ENCODE results near the gene NT5C3B.
"Not testable (repeated sequence)": the region's sequence is repeated elsewhere in the genome, so short reads cannot be mapped to it uniquely, and the experiment has no call there.

Gene NT5C3B

DNA sequence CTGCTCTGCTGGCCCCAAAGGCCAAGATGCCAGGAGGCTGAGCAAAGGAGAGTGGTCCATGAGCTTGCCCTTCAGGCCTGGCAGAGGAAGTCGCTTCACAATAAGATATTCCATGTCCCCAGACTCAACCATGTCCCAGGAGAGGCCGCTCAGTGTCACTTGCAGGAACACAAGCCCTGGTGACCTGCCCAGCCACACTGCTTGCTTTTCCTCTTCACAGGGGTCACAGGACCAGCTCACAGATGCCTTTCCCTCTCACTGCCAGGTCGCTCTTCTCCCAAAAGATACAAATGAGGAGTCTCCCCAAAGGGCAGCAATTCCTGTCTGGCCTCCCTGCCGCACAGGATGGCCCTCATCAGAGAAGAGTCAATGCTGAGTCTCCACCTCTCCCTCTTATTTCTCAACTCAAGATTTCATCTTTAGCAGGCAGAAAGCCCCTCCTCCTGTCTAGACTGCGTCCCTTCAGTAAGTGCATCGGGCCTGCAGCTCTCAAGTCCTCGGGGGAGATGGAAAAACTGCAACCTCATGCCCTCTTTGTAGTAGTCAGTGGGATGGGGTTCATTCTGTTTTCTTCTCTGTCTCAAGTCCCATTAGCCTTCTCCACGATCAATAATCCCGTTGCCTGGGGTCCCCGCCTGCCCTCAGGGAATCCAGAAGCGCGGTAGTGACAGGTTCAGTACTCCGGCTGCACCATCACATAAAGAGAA, 54.5 kb downstream of the NT5C3B start:
- DNase-seq: no peak

- no peak for DNase-seq
Measured at GRCh38 chr17:41779954-41780353, 56.1 kb downstream of the NT5C3B start.

DNA sequence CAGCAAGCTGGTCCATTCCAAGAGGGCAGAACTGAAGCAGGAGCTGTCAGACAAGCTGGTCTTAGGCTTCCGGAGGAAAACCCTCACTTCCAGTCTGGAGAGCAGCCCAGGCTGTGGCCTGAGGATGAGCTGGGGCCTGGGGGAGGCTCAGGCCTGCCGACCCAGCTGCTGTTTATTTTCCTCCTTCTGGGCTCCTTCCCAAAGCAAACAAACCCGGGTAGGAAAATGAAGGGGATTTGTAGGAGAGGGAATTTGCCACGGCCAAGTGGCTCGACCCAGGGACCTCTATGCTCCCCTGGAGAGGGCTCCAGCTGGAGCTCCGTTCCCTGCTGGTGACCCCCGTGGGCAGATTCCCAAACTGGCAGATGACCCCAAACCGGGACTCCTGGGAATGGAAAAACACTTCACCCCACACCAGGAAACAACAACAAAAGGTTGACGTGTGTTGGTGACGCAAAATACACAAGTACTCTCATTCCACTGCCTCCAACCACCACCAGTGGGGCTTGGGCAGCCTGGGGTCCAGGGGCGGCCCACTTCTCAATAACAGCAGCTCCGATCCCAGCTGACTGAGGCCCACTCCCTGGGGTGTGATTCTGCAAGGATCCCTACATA, 58.4 kb downstream of the NT5C3B start:
- peak; percentile 93 for DNase-seq

GRCh38 chr17:41777157-41777573, 58.9 kb downstream of the NT5C3B start:
- DNase-seq: no peak

- DNase-seq: not testable (repeated sequence)
Measured at GRCh38 chr17:41776262-41776900, 59.7 kb downstream of the NT5C3B start.

DNA sequence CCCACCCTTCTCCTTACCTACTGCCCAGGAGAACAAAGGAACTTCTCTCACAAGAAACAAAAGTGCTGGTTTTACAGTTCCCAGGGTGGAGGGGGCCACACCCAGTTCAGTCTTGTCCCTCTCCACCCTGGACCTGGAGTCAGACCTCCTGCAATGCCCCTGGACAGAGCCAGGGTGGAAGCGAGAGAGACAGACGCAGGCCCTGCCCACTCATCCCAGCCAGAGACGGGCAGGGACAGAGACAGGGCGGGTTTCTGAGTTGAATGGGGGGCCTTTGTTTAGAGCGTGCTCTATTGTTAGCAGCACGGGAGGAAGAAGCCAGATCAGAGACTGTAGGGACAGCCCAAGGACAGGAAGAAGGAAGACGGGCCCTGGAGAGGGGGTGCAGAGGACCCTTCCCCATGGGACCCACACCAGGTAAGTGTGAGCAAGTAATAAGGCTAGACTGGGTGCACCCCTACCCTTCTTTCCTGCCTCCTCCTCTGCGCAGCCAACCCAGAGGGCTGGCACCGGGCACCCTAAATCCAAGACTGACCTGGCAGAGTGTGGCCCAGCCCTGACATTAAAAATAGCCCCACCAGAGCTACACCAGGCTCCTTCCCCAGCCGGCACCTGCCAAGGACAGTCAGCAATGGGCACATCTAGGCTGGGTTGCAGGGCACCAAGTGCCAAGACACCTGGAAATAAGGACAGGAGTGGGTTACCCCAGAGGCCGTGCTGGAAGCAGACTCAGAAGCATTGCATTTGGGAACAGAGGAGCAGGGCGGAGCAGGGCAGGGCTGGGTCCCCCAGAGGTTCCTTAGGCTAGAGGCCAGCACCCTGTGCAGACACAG, 60.4 kb downstream of the NT5C3B start:
- no peak for DNase-seq

Measured in left hindlimb (tissue), 1 donor.